ENCODE measurements around the gene AFF3.

GRCh38 chr2:99706735-99707134 lies 435.7 kb downstream of the AFF3 start:
- no peak for TF ChIP-seq CTCF (IDR thresholded peaks at IDR 0.05; ENCODE audit: control extremely low read depth in 1 of 3, insufficient read depth in 1 of 3, low read depth in 1 of 3, low read length in 3 of 3)
- TF ChIP-seq POLR2AphosphoS5 (IDR thresholded peaks at IDR 0.05; ENCODE audit: low read depth, low read length): no peak
- no peak for TF ChIP-seq EP300 (IDR thresholded peaks at IDR 0.05; ENCODE audit: borderline replicate concordance in 1 of 2, low read depth in 2 of 2, low read length in 2 of 2)
- no peak for TF ChIP-seq EZH2 (IDR thresholded peaks at IDR 0.05; ENCODE audit: low read depth, low read length, severe bottlenecking)
- no peak for TF ChIP-seq POLR2A (IDR thresholded peaks at IDR 0.05; ENCODE audit: control extremely low read depth in 1 of 2, low read depth in 2 of 2, low read length in 2 of 2)
- TF ChIP-seq MAX (IDR thresholded peaks at IDR 0.05): no peak
- no peak for TF ChIP-seq MAFK (IDR thresholded peaks at IDR 0.05; ENCODE audit: low read depth, low read length)
- no peak for TF ChIP-seq SIN3A (conservative IDR thresholded peaks at IDR 0.05 in 1 of 2, IDR thresholded peaks at IDR 0.05 in 1 of 2; ENCODE audit: low read depth in 1 of 2, low read length in 2 of 2)
- no peak for TF ChIP-seq ASH2L (IDR thresholded peaks at IDR 0.05; ENCODE audit: low read length)
